HUES64 (cell line): ENCODE measurements around the gene GSN.

Experiments
- H3K27ac ChIP-seq: 2 replicates; pipeline ENCODE4 v1.7.0; 2013; ENCODE audit warnings: low read depth, low read length, inconsistent platforms
- H3K27me3 ChIP-seq: 2 replicates; pipeline ENCODE4 v1.6.1; 2013; ENCODE audit warnings: mild to moderate bottlenecking, low read length; ENCODE audit not compliant: insufficient read depth
- H3K36me3 ChIP-seq: 2 replicates; pipeline ENCODE4 v1.6.1; 2013; ENCODE audit warnings: mild to moderate bottlenecking, low read length; ENCODE audit not compliant: insufficient read depth
- H3K4me1 ChIP-seq: 2 replicates; pipeline ENCODE4 v1.6.1; 2013; ENCODE audit warnings: mild to moderate bottlenecking, low read length, moderate library complexity; ENCODE audit not compliant: insufficient read depth
- H3K4me3 ChIP-seq: 2 replicates; pipeline ENCODE4 v1.5.1; 2013; ENCODE audit warnings: mild to moderate bottlenecking, low read length, moderate library complexity
- H3K9ac ChIP-seq: 2 replicates; pipeline ENCODE4 v1.6.1; 2013; ENCODE audit warnings: mild to moderate bottlenecking, low read depth, low read length
- H3K9me3 ChIP-seq: 2 replicates; pipeline ENCODE4 v1.6.1; 2013; ENCODE audit warnings: low read depth, low read length; ENCODE audit not compliant: insufficient read depth
- WGBS: fragments of 150-250, 120-280 bp; methylation state at CpG from one replicate; pipeline ENCODE4 v1.1.7; 2013; ENCODE audit warnings: missing lambda C conversion rate; 5-methylcytosine and 5-hydroxymethylcytosine counted together

GSN gene

DNA sequence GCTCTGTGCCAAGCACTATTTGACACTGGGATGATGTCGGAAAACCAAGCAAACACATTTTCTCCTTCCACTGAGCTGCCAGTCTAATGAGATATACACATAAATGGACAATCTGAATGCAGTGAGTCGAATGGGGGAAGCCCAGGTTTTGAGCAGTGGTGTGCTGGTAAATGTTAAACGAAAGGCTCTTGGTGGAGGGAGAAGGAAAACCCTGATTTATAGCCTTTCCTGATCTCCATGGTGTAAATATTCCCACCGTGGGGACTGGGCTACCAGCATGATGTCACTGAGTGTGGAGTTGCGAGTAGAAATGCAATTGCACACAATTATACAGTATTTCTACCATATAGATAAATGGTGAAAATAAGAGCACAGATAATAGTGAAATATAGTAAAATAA lies 5.0 kb upstream of the GSN start:
- Histone ChIP-seq H3K27ac (no peak overlapping the region), H3K4me1 (peaks cover 25% of the 10 kb centered on the region), H3K4me3 (no peak overlapping the region), H3K9me3 (no peaks in the 10 kb centered on the region), H3K27me3 (peaks cover 51% of the 10 kb centered on the region), H3K36me3 (no peaks in the 10 kb centered on the region), H3K9ac (no peak overlapping the region)
- WGBS, result 90% methylated on average over 3 of the region's 5 CpGs

DNA sequence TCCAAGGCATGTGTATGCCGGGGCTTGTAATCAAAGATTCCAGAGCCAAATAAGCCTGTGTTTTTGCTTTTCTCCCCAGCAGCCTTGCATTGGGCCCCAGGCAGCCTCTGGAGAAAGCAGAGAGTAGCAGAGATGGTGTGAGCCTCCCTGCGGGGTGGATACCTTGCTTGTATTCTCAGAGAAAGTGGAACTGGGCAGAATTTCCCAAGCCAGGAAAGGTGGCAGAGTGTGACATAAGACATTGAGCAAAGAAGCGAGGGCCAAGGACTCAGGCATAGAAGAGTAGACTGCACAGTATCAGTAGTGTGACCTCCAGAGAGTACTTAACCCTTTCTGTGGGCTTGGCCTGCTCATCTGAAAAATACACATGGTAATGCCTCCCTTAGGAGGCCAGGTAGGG lies 1.6 kb upstream of the GSN start:
- no peaks in the 10 kb centered on the region for H3K9me3 ChIP-seq
- no peak overlapping the region for H3K9ac ChIP-seq
- H3K27ac ChIP-seq, result no peak overlapping the region
- peaks cover 33% of the 10 kb centered on the region for H3K4me1 ChIP-seq
- peaks cover 65% of the 10 kb centered on the region for H3K27me3 ChIP-seq
- 90% methylated on average over 3 of the region's 3 CpGs for WGBS
- no peak overlapping the region for H3K4me3 ChIP-seq
- no peaks in the 10 kb centered on the region for H3K36me3 ChIP-seq

DNA sequence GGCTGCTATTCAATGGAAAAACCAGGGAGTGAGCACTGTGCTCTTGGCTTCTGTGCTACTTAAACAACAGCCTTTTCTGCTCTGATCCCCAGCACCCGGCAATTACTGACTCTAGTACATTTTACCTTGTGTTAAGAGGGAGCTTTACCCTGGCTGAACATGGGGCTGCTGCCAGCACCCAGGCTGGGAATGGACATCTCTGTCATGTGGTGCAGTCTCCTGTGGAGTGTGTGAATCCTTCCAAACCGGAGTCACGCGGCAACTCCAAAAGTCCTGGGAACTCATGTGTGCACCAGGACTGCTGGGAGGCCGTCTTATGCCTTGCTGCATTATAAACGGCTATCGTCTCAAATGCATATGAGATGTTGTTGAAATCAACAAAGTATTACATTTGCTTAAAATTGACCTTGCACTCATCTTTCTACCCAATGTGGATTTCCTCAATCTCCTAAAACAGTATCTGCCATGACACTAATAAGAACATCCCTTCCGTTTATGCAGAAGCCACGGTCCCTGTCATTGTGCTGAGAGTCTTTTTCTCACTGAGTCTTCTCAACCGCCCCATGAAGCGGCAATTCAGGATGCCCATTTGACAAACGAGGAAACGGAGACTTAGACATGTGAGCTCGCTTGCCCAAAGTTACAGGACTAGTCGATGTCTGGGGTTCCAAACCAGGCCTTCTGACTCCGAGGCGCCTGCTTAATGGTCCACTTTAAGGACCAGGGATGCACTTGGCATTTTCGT lies 884 bp upstream of the GSN start:
- Histone ChIP-seq H3K9me3 (no peaks in the 10 kb centered on the region), H3K27ac (no peak overlapping the region), H3K4me1 (peaks cover 34% of the 10 kb centered on the region), H3K4me3 (peak overlapping the region; percentile 69), H3K27me3 (peaks cover 68% of the 10 kb centered on the region), H3K36me3 (no peaks in the 10 kb centered on the region), H3K9ac (no peak overlapping the region)
- 74% methylated on average over 18 of the region's 18 CpGs for WGBS

DNA sequence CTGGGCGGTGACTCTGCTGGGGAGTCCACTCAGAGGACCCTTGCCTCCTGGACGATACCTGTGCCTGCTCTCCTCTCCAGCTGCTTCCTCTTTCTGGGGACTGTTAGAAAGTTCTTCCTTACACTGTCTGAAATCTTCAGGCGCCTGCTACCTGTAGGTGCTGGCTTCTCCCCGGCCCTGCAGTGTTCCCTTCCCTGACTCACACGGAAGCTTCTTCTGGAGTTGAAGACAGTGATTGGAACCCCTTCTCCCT lies 562 bp downstream of the GSN start:
- Histone ChIP-seq H3K27me3 (peaks cover 68% of the 10 kb centered on the region), H3K4me1 (peaks cover 34% of the 10 kb centered on the region), H3K9me3 (no peaks in the 10 kb centered on the region), H3K36me3 (no peaks in the 10 kb centered on the region), H3K4me3 (peak overlapping the region; percentile 69), H3K27ac (no peak overlapping the region), H3K9ac (peak overlapping the region; percentile 49; the same call in 1 of the 2 replicates)
- 18% methylated on average over 5 of the region's 5 CpGs for WGBS

DNA sequence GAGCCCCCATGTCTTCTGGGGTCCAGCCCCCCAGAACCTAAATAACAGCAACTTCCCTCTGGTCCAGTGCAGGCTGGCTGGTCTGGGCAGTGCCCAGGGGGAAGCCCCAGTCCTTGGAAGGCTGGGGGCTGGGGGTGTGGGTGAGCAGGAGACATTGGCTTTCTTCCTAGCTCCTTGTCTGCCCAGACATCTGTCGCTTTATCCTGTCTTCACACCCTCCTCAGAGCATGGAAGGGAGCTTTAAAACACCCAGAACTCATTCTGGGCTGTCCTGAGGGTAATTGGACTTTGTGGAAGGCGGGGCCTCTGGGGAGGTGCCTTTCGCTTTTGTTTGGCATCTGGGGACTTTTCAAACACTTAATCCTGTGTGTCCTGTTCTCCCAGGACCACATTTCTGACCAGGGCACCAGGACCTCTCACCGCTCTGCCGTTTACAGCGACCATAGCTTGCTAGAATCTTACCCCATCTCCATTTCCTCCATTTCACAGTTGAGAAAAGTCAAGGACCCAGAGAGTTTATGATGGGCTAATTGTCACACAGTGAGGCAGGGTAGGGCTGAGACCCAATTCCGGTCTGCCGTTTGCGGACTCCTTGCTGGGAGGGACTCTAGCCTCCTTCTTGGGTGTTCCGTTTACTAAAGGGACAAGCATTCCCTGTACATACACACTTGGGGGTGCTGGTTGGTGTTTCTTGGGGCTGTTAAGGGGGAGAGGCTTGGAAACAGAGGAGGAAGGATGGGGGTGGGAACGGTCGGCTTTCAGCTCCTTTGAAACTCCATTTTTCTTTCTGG lies 1.1 kb downstream of the GSN start:
- H3K27ac ChIP-seq, result no peak overlapping the region
- no peak overlapping the region for H3K9ac ChIP-seq

DNA sequence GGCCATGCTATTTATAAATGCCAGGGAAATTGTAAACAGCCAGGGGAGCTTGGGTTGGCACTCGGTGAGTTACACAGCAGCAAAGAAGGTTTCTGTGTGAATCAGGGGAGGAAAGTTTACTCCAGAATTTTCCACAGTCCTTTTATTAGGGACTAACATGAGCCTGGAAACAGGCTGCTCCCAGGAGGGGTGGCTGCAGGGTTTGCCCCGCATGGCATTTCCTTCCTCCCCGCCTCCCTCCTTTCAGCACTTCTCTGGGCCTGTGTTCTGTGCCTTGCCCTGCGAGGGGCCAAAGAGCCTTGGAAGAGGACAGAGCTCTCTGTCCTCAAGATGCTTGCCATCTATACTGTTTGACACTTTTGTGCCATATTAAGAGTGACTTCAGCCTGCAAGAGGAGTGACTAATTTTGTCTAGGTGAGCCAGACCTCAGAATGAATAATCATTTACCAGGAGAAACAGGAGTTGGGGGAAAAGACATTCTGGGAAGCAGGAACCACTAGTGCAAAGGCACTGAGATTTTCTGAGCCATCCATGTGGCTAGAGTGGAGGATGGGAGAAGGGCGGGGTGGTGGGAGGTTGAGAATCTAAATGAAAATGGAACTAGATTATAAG lies 1.8 kb downstream of the GSN start:
- Histone ChIP-seq H3K4me1 (peaks cover 34% of the 10 kb centered on the region), H3K9ac (no peak overlapping the region), H3K27me3 (peaks cover 66% of the 10 kb centered on the region), H3K9me3 (no peaks in the 10 kb centered on the region), H3K36me3 (no peaks in the 10 kb centered on the region), H3K27ac (no peak overlapping the region), H3K4me3 (peak overlapping the region; percentile 69)
- 42% methylated on average over 5 of the region's 5 CpGs for WGBS

More for the DNA sequence above, 1.1 kb downstream of the GSN start:
- peaks cover 68% of the 10 kb centered on the region for H3K27me3 ChIP-seq
- peaks cover 34% of the 10 kb centered on the region for H3K4me1 ChIP-seq
- no peaks in the 10 kb centered on the region for H3K36me3 ChIP-seq
- H3K9me3 ChIP-seq, result no peaks in the 10 kb centered on the region
- WGBS, result 22% methylated on average over 12 of the region's 12 CpGs
- peak overlapping the region; percentile 69 for H3K4me3 ChIP-seq

DNA sequence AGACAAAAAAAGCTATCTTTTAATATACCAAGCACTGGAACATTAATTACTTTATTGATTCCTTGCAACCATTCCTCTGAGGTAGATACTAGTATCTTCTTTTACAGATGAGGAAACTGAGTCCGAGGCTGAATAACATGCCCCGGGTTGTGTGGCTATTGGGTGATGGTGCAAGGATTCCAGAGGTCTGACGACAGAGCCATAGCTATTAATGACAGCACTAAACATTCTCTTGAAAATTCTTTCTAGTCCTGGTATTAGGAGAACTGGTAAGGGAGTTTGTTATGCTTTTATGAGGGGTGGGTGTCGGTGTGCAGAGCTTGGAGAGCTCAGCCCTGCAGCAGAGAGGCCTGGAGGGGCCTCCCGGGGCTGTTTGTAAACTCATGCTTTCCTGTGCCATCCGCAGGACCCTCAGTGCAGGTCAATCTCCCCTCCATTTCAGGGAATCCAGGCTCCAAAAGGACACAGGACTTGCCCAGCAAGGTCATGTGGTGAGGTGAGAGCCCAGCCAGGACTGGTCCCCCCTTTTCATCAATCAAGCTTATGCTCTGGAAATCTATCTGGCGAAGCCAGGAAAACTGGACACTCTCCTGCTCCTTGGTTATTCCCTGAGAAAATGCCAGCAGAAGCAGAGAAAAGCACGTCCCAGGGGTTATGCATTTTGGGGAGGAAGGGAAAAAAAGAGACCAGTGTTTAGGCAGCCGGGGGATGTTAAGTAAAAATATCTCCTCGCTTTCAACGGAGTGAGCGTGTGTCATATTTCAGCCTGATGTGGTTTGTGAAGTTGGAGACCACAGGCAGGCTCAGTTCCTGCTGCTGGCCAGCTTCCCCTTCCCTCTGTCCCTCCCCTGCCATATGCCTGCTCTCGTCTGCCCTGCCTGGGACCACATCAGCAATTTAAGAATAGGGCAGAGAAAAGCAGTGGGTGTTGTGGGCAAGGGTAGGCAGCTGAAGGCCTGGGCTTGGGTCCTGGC lies 3.7 kb downstream of the GSN start:
- 79% methylated on average over 12 of the region's 13 CpGs for WGBS
- Histone ChIP-seq H3K27me3 (peaks cover 52% of the 10 kb centered on the region), H3K9ac (no peak overlapping the region), H3K27ac (no peak overlapping the region), H3K9me3 (no peaks in the 10 kb centered on the region), H3K36me3 (no peaks in the 10 kb centered on the region), H3K4me1 (peaks cover 34% of the 10 kb centered on the region), H3K4me3 (no peak overlapping the region)

DNA sequence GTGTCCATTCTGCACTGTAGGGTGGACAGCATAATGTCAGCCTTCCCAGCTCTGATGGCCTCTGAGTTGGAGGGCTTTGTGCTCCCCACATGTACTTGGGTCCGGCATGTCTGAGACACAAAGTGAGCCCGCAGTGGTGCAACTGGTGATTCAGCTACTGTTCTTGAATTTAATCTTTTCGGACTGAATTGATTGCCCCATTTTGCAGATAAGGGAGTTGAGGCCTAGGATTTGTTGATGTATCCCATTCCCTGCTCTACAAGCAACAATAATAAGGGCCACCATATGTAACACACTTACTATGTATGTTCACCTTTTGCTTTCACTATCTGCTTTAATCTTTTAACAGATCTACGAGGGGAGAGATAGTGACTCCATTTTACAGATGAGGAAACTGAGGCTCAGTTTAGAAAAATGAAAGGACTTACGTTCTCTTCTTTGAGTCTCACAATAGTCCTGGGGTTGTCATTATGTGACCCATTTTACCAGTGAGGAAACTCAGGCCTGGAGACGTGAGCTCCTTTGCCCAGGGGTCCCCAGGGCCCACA lies 4.5 kb downstream of the GSN start:
- H3K4me1 ChIP-seq, result peaks cover 30% of the 10 kb centered on the region
- no peak overlapping the region for H3K27ac ChIP-seq

DNA sequence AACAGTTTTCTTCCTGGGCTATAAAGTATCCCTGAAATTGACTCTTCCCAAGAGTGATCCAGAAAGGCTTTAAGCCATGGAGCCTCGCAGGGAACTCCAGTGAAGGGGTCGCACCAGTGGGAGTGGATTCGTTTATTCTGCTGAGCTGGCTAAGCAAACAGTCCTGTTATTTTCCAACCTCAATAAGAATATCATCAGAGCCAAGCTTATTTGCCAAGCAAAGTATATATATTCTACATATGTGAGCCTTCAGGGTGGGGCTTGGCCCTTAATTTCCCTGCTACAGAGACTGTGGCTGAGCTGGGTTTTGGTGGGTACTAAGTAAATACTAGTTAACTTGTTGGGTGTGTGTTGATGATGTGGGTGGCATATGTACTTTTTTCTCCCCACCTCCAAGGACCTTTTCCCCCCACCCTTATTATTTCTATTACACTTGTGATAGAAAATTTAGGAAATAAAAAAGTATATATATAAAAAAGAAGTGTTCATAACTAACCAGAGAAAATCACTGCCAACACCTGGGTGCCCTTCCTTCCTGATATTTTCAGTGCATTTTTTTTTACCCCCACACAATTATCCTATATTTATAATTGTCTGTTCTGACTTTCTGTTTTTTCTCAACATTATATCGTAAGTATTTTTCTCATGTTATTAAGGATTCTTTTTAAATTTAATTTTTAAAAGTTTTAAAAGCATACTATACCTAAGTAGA lies 5.3 kb downstream of the GSN start:
- WGBS, result 93% methylated on average over 3 of the region's 4 CpGs
- Histone ChIP-seq H3K9me3 (no peaks in the 10 kb centered on the region), H3K4me1 (peaks cover 36% of the 10 kb centered on the region), H3K9ac (no peak overlapping the region), H3K4me3 (no peak overlapping the region), H3K27me3 (peaks cover 40% of the 10 kb centered on the region), H3K36me3 (no peaks in the 10 kb centered on the region), H3K27ac (no peak overlapping the region)

More for the DNA sequence above, 4.5 kb downstream of the GSN start:
- Histone ChIP-seq H3K4me3 (no peak overlapping the region), H3K9me3 (no peaks in the 10 kb centered on the region), H3K9ac (no peak overlapping the region), H3K36me3 (no peaks in the 10 kb centered on the region), H3K27me3 (peaks cover 44% of the 10 kb centered on the region)
- WGBS, result 91% methylated on average over 6 of the region's 6 CpGs

DNA sequence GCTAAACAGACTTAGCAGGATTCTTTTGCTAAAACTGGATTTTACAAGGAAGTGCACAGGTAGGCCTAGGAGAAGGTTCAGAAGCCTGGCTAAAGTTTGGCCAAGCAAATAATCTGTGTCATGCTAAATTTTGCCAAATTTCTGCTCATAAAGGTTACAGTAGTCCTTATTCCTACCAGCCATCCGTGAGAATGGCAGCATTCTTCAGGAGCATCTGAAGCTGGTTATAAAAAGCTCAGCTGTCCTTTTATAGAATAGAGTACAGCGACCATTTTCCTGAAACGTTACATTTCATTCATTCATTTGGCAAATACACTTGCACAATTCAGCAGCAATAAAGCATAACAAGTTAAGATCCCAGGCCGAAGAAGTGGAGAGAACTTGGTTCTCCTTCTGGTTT lies 6.9 kb downstream of the GSN start:
- Histone ChIP-seq H3K36me3 (no peaks in the 10 kb centered on the region), H3K27ac (no peak overlapping the region), H3K27me3 (peaks cover 35% of the 10 kb centered on the region), H3K4me1 (peaks cover 28% of the 10 kb centered on the region), H3K9ac (no peak overlapping the region), H3K9me3 (no peaks in the 10 kb centered on the region), H3K4me3 (no peak overlapping the region)
- WGBS, result 91% methylated on average over 4 of the region's 4 CpGs
